ENCODE results near the gene PCDH9. TPM values are rescaled to one million over a fixed set of nuclear protein-coding genes. Genes with fewer than 3 reads are reported as not detected.

Gene PCDH9
- total RNA-seq, 4 donors from 2014 or later, result 0.37 to 2.4 (median 1.5) TPM

GRCh38 chr13:67004511-67004910 is 225.6 kb downstream of the PCDH9 start:
- Histone ChIP-seq H3K4me3 (no peak overlapping the region), H3K27me3 (no peaks in the 10 kb centered on the region), H3K4me1 (no peaks in the 10 kb centered on the region), H3K27ac (no peak overlapping the region), H3K9me3 (no peaks in the 10 kb centered on the region), H3K36me3 (no peaks in the 10 kb centered on the region)
- intact Hi-C loops (cut with DNase I; ENCODE audit: low total_unique reads), result no loop called here
- no peak for TF ChIP-seq CTCF (IDR thresholded peaks at IDR 0.05)
- no peak for TF ChIP-seq EP300 (IDR thresholded peaks at IDR 0.05; ENCODE audit: low read depth)
- no peak for TF ChIP-seq POLR2AphosphoS5 (IDR thresholded peaks at IDR 0.05)
- TF ChIP-seq POLR2A (IDR thresholded peaks at IDR 0.05), result no peak
- DNase-seq, result no peak
- 88 to 100% methylated on average over 1 of the region's 1 CpG for WGBS, 2 donors (ENCODE audit: low coverage in 1 of 2)
- in situ Hi-C loops (cut with MboI; ENCODE audit: low pct_ligation_motif_present in 1 of 4, low pct_unique_long_range_greater_than_20kb in 1 of 4, low sequenced_read_pairs in 3 of 4), result no loop called here

- in situ Hi-C loops (cut with MboI; ENCODE audit: low pct_ligation_motif_present in 1 of 4, low pct_unique_long_range_greater_than_20kb in 1 of 4, low sequenced_read_pairs in 3 of 4), result no loop called here
These were observed 226.4 kb downstream of the PCDH9 start for GRCh38 chr13:67003743-67004142.

GRCh38 chr13:67001363-67001762 is 228.8 kb downstream of the PCDH9 start:
- WGBS, 2 donors (ENCODE audit: low coverage in 1 of 2), result 88 to 100% methylated on average over 2 to 5 of the region's 5 CpGs
- no peaks in the 10 kb centered on the region for H3K36me3 ChIP-seq

More at GRCh38 chr13:67003743-67004142, 226.4 kb downstream of the PCDH9 start:
- Histone ChIP-seq H3K27ac (no peak overlapping the region), H3K36me3 (no peaks in the 10 kb centered on the region), H3K4me1 (no peaks in the 10 kb centered on the region), H3K4me3 (no peak overlapping the region), H3K27me3 (no peaks in the 10 kb centered on the region), H3K9me3 (no peaks in the 10 kb centered on the region)
- DNase-seq, result no peak
- WGBS, 2 donors (ENCODE audit: low coverage in 1 of 2), result 69 to 75% methylated on average over 6 to 7 of the region's 7 CpGs
- intact Hi-C loops (cut with DNase I; ENCODE audit: low total_unique reads), result no loop called here
- TF ChIP-seq EP300 (IDR thresholded peaks at IDR 0.05; ENCODE audit: low read depth) (no peak), CTCF (IDR thresholded peaks at IDR 0.05) (no peak), POLR2AphosphoS5 (IDR thresholded peaks at IDR 0.05) (no peak), POLR2A (IDR thresholded peaks at IDR 0.05) (no peak)

GRCh38 chr13:66996503-66996902 is 233.6 kb downstream of the PCDH9 start:
- H3K27ac ChIP-seq, result no peak overlapping the region
- WGBS, 2 donors (ENCODE audit: low coverage in 1 of 2), result 75 to 78% methylated on average over 1 of the region's 1 CpG

More at GRCh38 chr13:67001363-67001762, 228.8 kb downstream of the PCDH9 start:
- Histone ChIP-seq H3K27ac (no peak overlapping the region), H3K4me1 (no peaks in the 10 kb centered on the region), H3K4me3 (no peak overlapping the region), H3K27me3 (no peaks in the 10 kb centered on the region), H3K9me3 (no peaks in the 10 kb centered on the region)
- TF ChIP-seq CTCF (IDR thresholded peaks at IDR 0.05) (no peak), POLR2A (IDR thresholded peaks at IDR 0.05) (no peak), POLR2AphosphoS5 (IDR thresholded peaks at IDR 0.05) (no peak), EP300 (IDR thresholded peaks at IDR 0.05; ENCODE audit: low read depth) (no peak)
- DNase-seq, result no peak
- intact Hi-C loops (cut with DNase I; ENCODE audit: low total_unique reads) (no loop called here), in situ Hi-C loops (cut with MboI; ENCODE audit: low pct_ligation_motif_present in 1 of 4, low pct_unique_long_range_greater_than_20kb in 1 of 4, low sequenced_read_pairs in 3 of 4) (no loop called here)

More at GRCh38 chr13:66996503-66996902, 233.6 kb downstream of the PCDH9 start:
- no peaks in the 10 kb centered on the region for H3K27me3 ChIP-seq
- intact Hi-C loops (cut with DNase I; ENCODE audit: low total_unique reads), result no loop called here
- TF ChIP-seq EP300 (IDR thresholded peaks at IDR 0.05; ENCODE audit: low read depth) (no peak), POLR2A (IDR thresholded peaks at IDR 0.05) (no peak), CTCF (IDR thresholded peaks at IDR 0.05) (no peak), POLR2AphosphoS5 (IDR thresholded peaks at IDR 0.05) (no peak)
- in situ Hi-C loops (cut with MboI; ENCODE audit: low pct_ligation_motif_present in 1 of 4, low pct_unique_long_range_greater_than_20kb in 1 of 4, low sequenced_read_pairs in 3 of 4), result no loop called here
- no peaks in the 10 kb centered on the region for H3K36me3 ChIP-seq
- H3K4me3 ChIP-seq, result no peak overlapping the region
- peaks cover 0 to 13% (median 2%) of the 10 kb centered on the region in 4 donors for H3K4me1 ChIP-seq
- DNase-seq, result no peak
- H3K9me3 ChIP-seq, result no peaks in the 10 kb centered on the region
